ENCODE measurements around the gene TNS1. TPM values are rescaled to one million over a fixed set of nuclear protein-coding genes. Genes with fewer than 3 reads are reported as not detected.

Gene TNS1
- polyA plus RNA-seq, 1 of the 3 experiments (the other 2 are of a cell fraction), result 12.1 TPM

GRCh38 chr2:218012284-218012683, 9.5 kb upstream of the TNS1 start:
- Histone ChIP-seq H2AFZ (ENCODE audit: low read depth) (no peak overlapping the region), H3K4me2 (no peak overlapping the region), H3K9me2 (no peaks in the 10 kb centered on the region), H3K4me3 (ENCODE audit: low read depth in 2 of 2, low read length in 1 of 2) (no peak overlapping the region), H3K79me2 (ENCODE audit: insufficient read depth) (peaks cover 19% of the 10 kb centered on the region), H3K9ac (no peak overlapping the region), H3K36me3 (replicated peaks in 1 of 2; ENCODE audit: control insufficient read depth in 1 of 2, insufficient read depth in 2 of 2, low read length in 1 of 2) (no peaks in the 10 kb centered on the region), H3K27ac (ENCODE audit: low read depth in 2 of 2, low read length in 1 of 2) (no peak overlapping the region), H3K4me1 (ENCODE audit: control insufficient read depth in 1 of 2, insufficient read depth in 2 of 2, low read depth in 1 of 2, low read length in 1 of 2) (peaks cover 46 to 74% of the 10 kb centered on the region in 2 experiments), H3F3A (replicated peaks; ENCODE audit: insufficient read depth) (peaks cover 15% of the 10 kb centered on the region), H3K27me3 (ENCODE audit: insufficient read depth) (no peaks in the 10 kb centered on the region), H3K9me3 (no peaks in the 10 kb centered on the region), H4K20me1 (ENCODE audit: insufficient read depth) (no peaks in the 10 kb centered on the region)
- no peak for TF ChIP-seq TAF1 (IDR thresholded peaks at IDR 0.05; ENCODE audit: borderline replicate concordance, low read depth, low read length)
- TF ChIP-seq RFX5 (IDR thresholded peaks at IDR 0.05; ENCODE audit: low read length), result no peak
- no peak for TF ChIP-seq RAD21 (IDR thresholded peaks at IDR 0.05; ENCODE audit: low read length)
- TF ChIP-seq MXI1 (IDR thresholded peaks at IDR 0.05; ENCODE audit: low read depth, low read length), result no peak
- no peak for TF ChIP-seq PBX3 (IDR thresholded peaks at IDR 0.05)
- TF ChIP-seq GATA2 (CRISPR knock-in tag; IDR thresholded peaks at IDR 0.05), result no peak
- TF ChIP-seq, protein P1, sequence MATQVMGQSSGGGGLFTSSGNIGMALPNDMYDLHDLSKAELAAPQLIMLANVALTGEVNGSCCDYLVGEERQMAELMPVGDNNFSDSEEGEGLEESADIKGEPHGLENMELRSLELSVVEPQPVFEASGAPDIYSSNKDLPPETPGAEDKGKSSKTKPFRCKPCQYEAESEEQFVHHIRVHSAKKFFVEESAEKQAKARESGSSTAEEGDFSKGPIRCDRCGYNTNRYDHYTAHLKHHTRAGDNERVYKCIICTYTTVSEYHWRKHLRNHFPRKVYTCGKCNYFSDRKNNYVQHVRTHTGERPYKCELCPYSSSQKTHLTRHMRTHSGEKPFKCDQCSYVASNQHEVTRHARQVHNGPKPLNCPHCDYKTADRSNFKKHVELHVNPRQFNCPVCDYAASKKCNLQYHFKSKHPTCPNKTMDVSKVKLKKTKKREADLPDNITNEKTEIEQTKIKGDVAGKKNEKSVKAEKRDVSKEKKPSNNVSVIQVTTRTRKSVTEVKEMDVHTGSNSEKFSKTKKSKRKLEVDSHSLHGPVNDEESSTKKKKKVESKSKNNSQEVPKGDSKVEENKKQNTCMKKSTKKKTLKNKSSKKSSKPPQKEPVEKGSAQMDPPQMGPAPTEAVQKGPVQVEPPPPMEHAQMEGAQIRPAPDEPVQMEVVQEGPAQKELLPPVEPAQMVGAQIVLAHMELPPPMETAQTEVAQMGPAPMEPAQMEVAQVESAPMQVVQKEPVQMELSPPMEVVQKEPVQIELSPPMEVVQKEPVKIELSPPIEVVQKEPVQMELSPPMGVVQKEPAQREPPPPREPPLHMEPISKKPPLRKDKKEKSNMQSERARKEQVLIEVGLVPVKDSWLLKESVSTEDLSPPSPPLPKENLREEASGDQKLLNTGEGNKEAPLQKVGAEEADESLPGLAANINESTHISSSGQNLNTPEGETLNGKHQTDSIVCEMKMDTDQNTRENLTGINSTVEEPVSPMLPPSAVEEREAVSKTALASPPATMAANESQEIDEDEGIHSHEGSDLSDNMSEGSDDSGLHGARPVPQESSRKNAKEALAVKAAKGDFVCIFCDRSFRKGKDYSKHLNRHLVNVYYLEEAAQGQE (IDR thresholded peaks at IDR 0.05; ENCODE audit: low read depth, low read length), result no peak
- TF ChIP-seq CHD2 (IDR thresholded peaks at IDR 0.05; ENCODE audit: low read length, partially characterized antibody), result no peak
- TF ChIP-seq RCOR1 (IDR thresholded peaks at IDR 0.05; ENCODE audit: low read length), result no peak
- TF ChIP-seq TEAD4 (IDR thresholded peaks at IDR 0.05; ENCODE audit: borderline replicate concordance, insufficient read depth), result no peak
- no peak for TF ChIP-seq POLR2AphosphoS5 (IDR thresholded peaks at IDR 0.05; ENCODE audit: low read depth, low read length)
- no peak for TF ChIP-seq RXRA (IDR thresholded peaks at IDR 0.05; ENCODE audit: borderline replicate concordance, low read depth)
- no peak for TF ChIP-seq FOXM1 (IDR thresholded peaks at IDR 0.05; ENCODE audit: low read depth)
- TF ChIP-seq, protein P2, sequence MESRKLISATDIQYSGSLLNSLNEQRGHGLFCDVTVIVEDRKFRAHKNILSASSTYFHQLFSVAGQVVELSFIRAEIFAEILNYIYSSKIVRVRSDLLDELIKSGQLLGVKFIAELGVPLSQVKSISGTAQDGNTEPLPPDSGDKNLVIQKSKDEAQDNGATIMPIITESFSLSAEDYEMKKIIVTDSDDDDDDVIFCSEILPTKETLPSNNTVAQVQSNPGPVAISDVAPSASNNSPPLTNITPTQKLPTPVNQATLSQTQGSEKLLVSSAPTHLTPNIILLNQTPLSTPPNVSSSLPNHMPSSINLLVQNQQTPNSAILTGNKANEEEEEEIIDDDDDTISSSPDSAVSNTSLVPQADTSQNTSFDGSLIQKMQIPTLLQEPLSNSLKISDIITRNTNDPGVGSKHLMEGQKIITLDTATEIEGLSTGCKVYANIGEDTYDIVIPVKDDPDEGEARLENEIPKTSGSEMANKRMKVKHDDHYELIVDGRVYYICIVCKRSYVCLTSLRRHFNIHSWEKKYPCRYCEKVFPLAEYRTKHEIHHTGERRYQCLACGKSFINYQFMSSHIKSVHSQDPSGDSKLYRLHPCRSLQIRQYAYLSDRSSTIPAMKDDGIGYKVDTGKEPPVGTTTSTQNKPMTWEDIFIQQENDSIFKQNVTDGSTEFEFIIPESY (IDR thresholded peaks at IDR 0.05; ENCODE audit: borderline replicate concordance, low read depth), result no peak
- no peak for TF ChIP-seq SIN3A (IDR thresholded peaks at IDR 0.05; ENCODE audit: borderline replicate concordance, low read depth, low read length)
- TF ChIP-seq EZH2phosphoT487 (IDR thresholded peaks at IDR 0.05; ENCODE audit: borderline replicate concordance, low read depth), result no peak
- TF ChIP-seq FOXJ3 (CRISPR knock-in tag; IDR thresholded peaks at IDR 0.05), result no peak
- TF ChIP-seq, protein P3, sequence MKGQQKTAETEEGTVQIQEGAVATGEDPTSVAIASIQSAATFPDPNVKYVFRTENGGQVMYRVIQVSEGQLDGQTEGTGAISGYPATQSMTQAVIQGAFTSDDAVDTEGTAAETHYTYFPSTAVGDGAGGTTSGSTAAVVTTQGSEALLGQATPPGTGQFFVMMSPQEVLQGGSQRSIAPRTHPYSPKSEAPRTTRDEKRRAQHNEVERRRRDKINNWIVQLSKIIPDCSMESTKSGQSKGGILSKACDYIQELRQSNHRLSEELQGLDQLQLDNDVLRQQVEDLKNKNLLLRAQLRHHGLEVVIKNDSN (IDR thresholded peaks at IDR 0.05; ENCODE audit: borderline replicate concordance, low read depth), result no peak
- TF ChIP-seq YY1 (IDR thresholded peaks at IDR 0.05; ENCODE audit: low read depth), result no peak
- no peak for TF ChIP-seq CTCF (IDR thresholded peaks at IDR 0.05)
- 100% methylated on average over 1 of the region's 1 CpG for WGBS (ENCODE audit: low lambda C conversion rate)
- POLR2A ChIA-PET, result no interaction called here
- DNase-seq, result no peak
- CTCF ChIA-PET, result interaction anchor here (1.1 to 3.7 kb wide), 8 partner anchors 10 to 226 kb away, joined by 3 to 12 read pairs (median 6); partner anchors contain the start of gene TNS1
